GM12878 (cell line): Measurements from ENCODE around the gene TMPRSS9. TPM values are rescaled to one million over a fixed set of nuclear protein-coding genes. Genes with fewer than 3 reads are reported as not detected.

Experiments
- ATAC-seq: fragments of 200-7000 bp; cut with Tn5 transposase; 3 replicates; pipeline ENCODE4 v1.9.1; 2020; ENCODE audit warnings: mild to moderate bottlenecking, moderate library complexity
- BruUV-seq: library from RNA; stranded (reverse); fragments of 400-500 nt; replicated peaks from 2 replicates; lab custom pipeline; 2021; lab: Mats Ljungman, UMichigan
- CTCF ChIA-PET: fragments of 300-600 bp; sonication (Branson Sonifier 250); formaldehyde crosslinking; extraction: SDS; loops from one replicate; lab custom pipeline; 2021; ENCODE audit warnings: inconsistent platforms; lab: Yijun Ruan, JAX
- POLR2A ChIA-PET: fragments of 350-600 bp; formaldehyde crosslinking; extraction: SDS; loops from one replicate; lab custom pipeline; 2021; ENCODE audit warnings: inconsistent platforms; lab: Charles Lee
- RAD21 ChIA-PET: fragments of 300-600 bp; sonication (Branson Sonifier 250); formaldehyde crosslinking; loops from one replicate; lab custom pipeline; 2023; ENCODE audit warnings: antibody characterized with exemption; ENCODE audit not compliant: unreplicated experiment; lab: Charles Lee
- SMC1A ChIA-PET: fragments of 300-600 bp; sonication (Branson Sonifier 250); formaldehyde crosslinking; loops from one replicate; lab custom pipeline; 2023; ENCODE audit not compliant: unreplicated experiment, uncharacterized antibody; lab: Charles Lee
- DNase-seq: peaks from one replicate; pipeline ENCODE4 v3.0.0-alpha.2; 2011; ENCODE audit warnings: low read depth, low spot score
- FAIRE-seq: peaks from 3 replicates; lab custom pipeline; 2011; peaks lifted over from hg19 to GRCh38; lab: Jason Lieb, UNC
- H2AFZ ChIP-seq: 2 replicates; pipeline ENCODE4 v1.6.0; 2011; ENCODE audit warnings: low read depth, low read length, control low read depth; ENCODE audit not compliant: control insufficient read depth
- H3K27ac ChIP-seq: 2 replicates; pipeline ENCODE4 v1.5.1; 2011; ENCODE audit warnings: control low read depth; ENCODE audit not compliant: control insufficient read depth, insufficient read depth
- H3K27me3 ChIP-seq, 2 experiments: replicated peaks in 1 of 2; 2 replicates each; pipeline versions ENCODE4 v1.6.0 to v1.6.1; 2011; ENCODE audit warnings: low read length in 1 of 2; ENCODE audit not compliant: control insufficient read depth in 2 of 2, insufficient read depth in 2 of 2
- H3K36me3 ChIP-seq, 2 experiments: 2 replicates each; pipeline ENCODE4 v1.5.1; 2011; ENCODE audit warnings: low read length in 1 of 2; ENCODE audit not compliant: control insufficient read depth in 2 of 2, insufficient read depth in 2 of 2
- H3K4me1 ChIP-seq: 2 replicates; pipeline ENCODE4 v1.6.1; 2011; ENCODE audit warnings: mild to moderate bottlenecking, low read length, moderate library complexity, mixed read lengths; ENCODE audit not compliant: control insufficient read depth, insufficient read depth
- H3K4me2 ChIP-seq: 2 replicates; pipeline ENCODE4 v1.6.0; 2011; ENCODE audit warnings: control low read depth; ENCODE audit not compliant: control insufficient read depth, insufficient read depth
- H3K4me3 ChIP-seq: fragments of 200-600 bp; sonication (generic); 2 replicates; pipeline ENCODE4 v1.5.1; 2016
- H3K79me2 ChIP-seq: 2 replicates; pipeline ENCODE4 v1.6.0; 2011; ENCODE audit warnings: low read length; ENCODE audit not compliant: control insufficient read depth, insufficient read depth
- H3K9ac ChIP-seq: 2 replicates; pipeline ENCODE4 v1.8.0; 2011; ENCODE audit warnings: low read length, control low read depth, mixed read lengths; ENCODE audit not compliant: control insufficient read depth, insufficient read depth
- H3K9me3 ChIP-seq: replicated peaks from 3 replicates; pipeline ENCODE4 v1.5.1; 2011; ENCODE audit warnings: mild to moderate bottlenecking, low read length; ENCODE audit not compliant: control insufficient read depth, insufficient read depth
- H4K20me1 ChIP-seq: 2 replicates; pipeline ENCODE4 v1.6.0; 2011; ENCODE audit not compliant: control insufficient read depth, insufficient read depth
- ATF2 ChIP-seq: IDR thresholded peaks from 2 replicates; pipeline ENCODE4 v1.6.1; 2012; ENCODE audit warnings: low read length, inconsistent platforms
- ATF7 ChIP-seq: fragments of 450-650 bp; IDR thresholded peaks from 2 replicates; pipeline ENCODE4 v1.6.1; 2016; ENCODE audit warnings: low read depth, mild to moderate bottlenecking
- BRCA1 ChIP-seq: IDR thresholded peaks from 2 replicates; pipeline ENCODE4 v1.6.1; 2011; ENCODE audit warnings: low read depth, low read length, improper control_type of control experiment
- CHD4 ChIP-seq: fragments of 200-600 bp; sonication (generic); IDR thresholded peaks from 2 replicates; pipeline ENCODE4 v1.6.1; 2016; ENCODE audit warnings: mild to moderate bottlenecking
- CREB1 ChIP-seq: IDR thresholded peaks from 2 replicates; pipeline ENCODE4 v1.6.1; 2012; ENCODE audit warnings: low read depth, mild to moderate bottlenecking, inconsistent platforms
- EP300 ChIP-seq, 2 experiments: fragments of 150-350 bp in 1 of 2; IDR thresholded peaks; 2 replicates each; pipeline ENCODE4 v1.6.1; 2011 to 2012; ENCODE audit warnings: low read depth in 2 of 2, low read length in 2 of 2, borderline replicate concordance in 1 of 2, improper control_type of control experiment in 1 of 2, inconsistent platforms in 1 of 2; ENCODE audit not compliant: control insufficient read depth in 1 of 2
- HDGF ChIP-seq: fragments of 450-650 bp; IDR thresholded peaks from 2 replicates; pipeline ENCODE4 v1.6.1; 2016; ENCODE audit warnings: antibody characterized with exemption
- HSF1 ChIP-seq: fragments of 150-350 bp; IDR thresholded peaks from 2 replicates; pipeline ENCODE4 v1.6.1; 2014; ENCODE audit warnings: mild to moderate bottlenecking, low read depth, low read length
- IRF4 ChIP-seq: IDR thresholded peaks from 2 replicates; pipeline ENCODE4 v1.6.1; 2011; ENCODE audit warnings: low read depth, low read length
- JUND ChIP-seq: IDR thresholded peaks from 2 replicates; pipeline ENCODE4 v1.6.1; 2012; ENCODE audit warnings: low read depth, mild to moderate bottlenecking, low read length, improper control_type of control experiment, moderate library complexity
- NKRF ChIP-seq: fragments of 450-650 bp; conservative IDR thresholded peaks from 2 replicates; pipeline ENCODE4 v1.6.1; 2017; ENCODE audit warnings: mild to moderate bottlenecking, moderate library complexity
- PAX8 ChIP-seq: fragments of 450-650 bp; IDR thresholded peaks from 2 replicates; pipeline ENCODE4 v1.6.1; 2017; ENCODE audit warnings: mild to moderate bottlenecking, moderate library complexity
- POLR2A ChIP-seq: IDR thresholded peaks from 2 replicates; pipeline ENCODE4 v1.6.1; 2011; ENCODE audit warnings: low read depth, mild to moderate bottlenecking, low read length
- SIX5 ChIP-seq: IDR thresholded peaks from 2 replicates; pipeline ENCODE4 v1.6.1; 2011; ENCODE audit warnings: mild to moderate bottlenecking, low read depth, low read length, moderate library complexity; ENCODE audit not compliant: severe bottlenecking
- SP1 ChIP-seq: IDR thresholded peaks from one replicate; pipeline ENCODE4 v1.6.1; 2011; ENCODE audit warnings: low read depth, low read length
- WRNIP1 ChIP-seq: IDR thresholded peaks from 2 replicates; pipeline ENCODE4 v1.6.1; 2011; ENCODE audit warnings: low read depth, low read length, improper control_type of control experiment, borderline replicate concordance
- ZNF217 ChIP-seq: fragments of 450-650 bp; IDR thresholded peaks from 2 replicates; pipeline ENCODE4 v1.6.1; 2017; ENCODE audit warnings: antibody characterized with exemption, mild to moderate bottlenecking
- ZNF384 ChIP-seq: IDR thresholded peaks from 2 replicates; pipeline ENCODE4 v1.6.1; 2012; ENCODE audit warnings: low read depth, mild to moderate bottlenecking, low read length, improper control_type of control experiment, borderline replicate concordance
- WGBS: methylation state at CpG from one replicate; pipeline ENCODE4 v1.1.6; 2016; ENCODE audit warnings: low lambda C conversion rate; ENCODE audit not compliant: insufficient replicate concordance, insufficient coverage; ENCODE audit errors: missing lambda C conversion rate; 5-methylcytosine and 5-hydroxymethylcytosine counted together
- in situ Hi-C: fragments of 300-500 bp; cut with MboI; formaldehyde crosslinking; loops from 9 replicates; pipeline ENCODE4 v1.14.3; 2018; ENCODE audit warnings: mixed read lengths
- intact Hi-C: fragments of 100-400 bp; cut with micrococcal nuclease; formaldehyde crosslinking; loops from one replicate; pipeline ENCODE4 v1.14.2; 2022; ENCODE audit not compliant: unreplicated experiment
- polyA plus RNA-seq, 11 experiments: library from polyadenylated mRNA; depleted of rRNA in 4 of 11; unstranded in 6 of 11; stranded (reverse) in 5 of 11; fragments of >200 nt; fragmentation: Nextera tagmentation in 4 of 11; fragmentation: Illumina TruSeq in 1 of 11; extraction: Ambion mirVana in 4 of 11; extraction: Trizol in 1 of 11; gene quantifications; 1 replicate in 1 of 11; 2 replicates in 10 of 11; pipeline versions ENCODE4 v1.2.1 to v1.2.3, GENCODE V29; 2011 to 2016; ENCODE audit warnings: inconsistent platforms in 2 of 11, missing spikeins in 2 of 11, low read depth in 1 of 11
- total RNA-seq, 4 experiments: library from RNA; depleted of rRNA in 3 of 4; stranded (reverse); fragments of >200 nt in 3 of 4; fragmentation: Illumina TruSeq in 1 of 4; extraction: Trizol in 1 of 4; gene quantifications; 2 replicates each; pipeline versions ENCODE4 v1.2.1 to v1.2.3, GENCODE V29; 2013 to 2021

The TMPRSS9 gene
- total and polyA plus RNA-seq, 10 of the 15 experiments (the other 5 are each of a cell fraction or from before 2014, with no cell fraction given), result 0.24 TPM; not detected in 9

- WGBS, result under 1% methylated on average over 48 of the region's 62 CpGs
- no TSS peak for BruUV-seq
- CTCF ChIA-PET, result interaction anchor here (1.1 to 1.7 kb wide), 2 partner anchors 180 to 220 kb away, joined by 4 to 6 read pairs; partner anchors contain the start of gene PLEKHJ1
- H3K27me3 ChIP-seq, result no peaks in the 10 kb centered on the region
- SMC1A ChIA-PET, result no interaction called here
- H4K20me1 ChIP-seq, result peaks cover 11% of the 10 kb centered on the region
- peaks cover 62% of the 10 kb centered on the region for H3K79me2 ChIP-seq
- H2AFZ ChIP-seq, result peak overlapping the region; percentile 55
- ATAC-seq (peak; percentile 80), DNase-seq (no peak), FAIRE-seq (no peak)
- H3K9me3 ChIP-seq, result no peaks in the 10 kb centered on the region
- H3K36me3 ChIP-seq, result peaks cover 7 to 10% of the 10 kb centered on the region in 2 experiments; a peak in 3 of 4 replicates
- in situ Hi-C loops, result no loop called here
- peaks cover 19% of the 10 kb centered on the region for H3K4me1 ChIP-seq
- POLR2A ChIA-PET, result interaction anchor here (0.5 to 1.7 kb wide), 16 partner anchors 12 to 198 kb away, joined by 3 to 11 read pairs (median 4); partner anchors contain the start of genes GADD45B and TIMM13
- peak overlapping the region; percentile 90 for H3K27ac ChIP-seq
- H3K4me2 ChIP-seq, result peak overlapping the region; percentile 93
- intact Hi-C loops, result loop anchor here (1.0 kb wide), 1 partner anchor 29 kb away; the partner anchor contains the start of gene TIMM13
- peak overlapping the region; percentile 99 for H3K4me3 ChIP-seq
- peak overlapping the region; percentile 94 for H3K9ac ChIP-seq
- RAD21 ChIA-PET, result interaction anchor here (0.5 to 1.5 kb wide), 9 partner anchors 20 to 580 kb away, joined by 3 to 5 read pairs (median 3); partner anchors contain the start of gene GADD45B
- no peak for TF ChIP-seq JUND
- no peak for TF ChIP-seq BRCA1
- TF ChIP-seq CHD4, result no peak
- TF ChIP-seq NKRF, result no peak
- no peak for TF ChIP-seq HSF1
- no peak for TF ChIP-seq SP1
- TF ChIP-seq WRNIP1, result no peak
- TF ChIP-seq ATF2, result no peak
- peak; percentile 26; the same call in 1 of the 2 replicates for TF ChIP-seq POLR2A
- no peak for TF ChIP-seq CREB1
- TF ChIP-seq EP300 (IDR thresholded peaks at IDR 0.05; ENCODE audit: borderline replicate concordance in 1 of 2, control insufficient read depth in 1 of 2, low read depth in 2 of 2, low read length in 2 of 2), result no peak
- TF ChIP-seq HDGF, result no peak
- no peak for TF ChIP-seq SIX5
- no peak for TF ChIP-seq ZNF384
- TF ChIP-seq ATF7, result no peak
- TF ChIP-seq ZNF217, result no peak
- TF ChIP-seq IRF4, result no peak
- TF ChIP-seq PAX8, result no peak
These were observed 95.9 kb downstream of the TMPRSS9 start for GRCh38 chr19:2455851-2456570.
